Activated naive CD4-positive, alpha-beta T cell treated with anti-CD3 and anti-CD28 coated beads, Interleukin-2, amount 50 U/mL, for 72 hours (primary cell): ENCODE measurements around the gene HABP2. TPM values are rescaled to one million over a fixed set of nuclear protein-coding genes. Genes with fewer than 3 reads are reported as not detected.

Source experiments
- ATAC-seq, 2 donors: fragments of 150-1000 bp; cut with Tn5 transposase; 2 replicates each; pipeline ENCODE4 v1.10.0; 2021; ENCODE audit warnings: mild to moderate bottlenecking in 2 of 2, moderate library complexity in 2 of 2
- DNase-seq, 2 donors: peaks; one replicate each; pipeline ENCODE4 v3.0.0; 2021 to 2022; ENCODE audit warnings: low spot score in 2 of 2
- H3K27ac Mint-ChIP-seq, 2 donors: one replicate each; pipeline ENCODE4 v1.8.0; 2022; ENCODE audit warnings: mild to moderate bottlenecking in 2 of 2, mixed read lengths in 2 of 2
- H3K36me3 Mint-ChIP-seq, 2 donors: one replicate each; pipeline ENCODE4 v1.8.0; 2022; ENCODE audit warnings: mixed read lengths in 2 of 2
- H3K9me3 Mint-ChIP-seq, 2 donors: one replicate each; pipeline ENCODE4 v1.8.0; 2022; ENCODE audit warnings: mixed read lengths in 2 of 2
- total RNA-seq, 2 donors: library from RNA; stranded (reverse); gene quantifications; one replicate each; pipeline ENCODE4 v1.2.3, GENCODE V29; 2022

Gene HABP2
- total RNA-seq, result not detected

DNA sequence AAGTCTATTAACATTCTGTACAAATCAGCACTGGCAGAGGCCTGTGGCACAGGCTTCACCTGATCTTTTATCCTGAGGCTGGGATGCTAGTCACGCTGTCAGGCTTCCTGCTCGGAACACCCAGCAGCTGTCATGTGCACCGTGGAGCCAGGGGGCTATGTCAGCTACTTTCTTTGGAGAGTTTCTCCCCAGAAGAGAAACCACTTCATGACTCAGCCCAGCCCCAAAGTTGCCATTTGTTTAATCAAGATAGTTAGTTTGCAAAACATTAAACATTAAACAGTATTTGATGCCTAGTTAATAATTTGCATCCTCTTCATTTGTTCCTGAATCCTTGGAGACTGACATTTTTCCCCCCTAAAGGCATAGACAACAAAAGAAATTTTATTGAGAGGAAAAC is at the start of gene HABP2:
TSS of gene HABP2 (plus strand) at position 353 of the 400 bp plus-strand sequence. CDS start 69 bp downstream, outside the sequence.
- Mint-ChIP-seq H3K27ac (no peak within 1 kb of the TSS), H3K36me3 (no peaks in the 10 kb centered on the region), H3K9me3 (no peaks in the 10 kb centered on the region)
- DNase-seq (no peak), ATAC-seq (no peak)

DNA sequence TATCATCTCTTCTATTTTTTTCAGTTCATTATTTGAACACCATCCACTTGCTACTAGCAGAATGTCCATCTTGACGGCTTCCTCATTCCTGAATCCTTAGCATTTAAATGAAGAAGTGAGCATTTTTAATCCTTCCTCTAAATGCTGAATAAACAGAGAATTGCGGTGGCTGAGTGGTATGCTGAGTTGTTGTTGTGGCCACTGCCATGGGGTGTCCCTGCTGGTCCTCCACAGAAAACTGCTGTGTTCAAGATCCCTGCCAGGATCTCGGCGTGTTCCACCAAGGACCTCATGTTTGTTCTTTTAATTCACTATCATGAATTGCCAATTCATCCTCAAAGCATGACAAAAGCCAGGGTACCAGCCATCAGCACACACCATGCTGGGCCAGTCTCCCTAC is 48.9 kb upstream of the HABP2 start:
- no peak overlapping the region for H3K27ac Mint-ChIP-seq
- peaks cover 0 to 4% of the 10 kb centered on the region in 2 donors for H3K9me3 Mint-ChIP-seq
- no peak for ATAC-seq
- no peak for DNase-seq
- no peaks in the 10 kb centered on the region for H3K36me3 Mint-ChIP-seq

DNA sequence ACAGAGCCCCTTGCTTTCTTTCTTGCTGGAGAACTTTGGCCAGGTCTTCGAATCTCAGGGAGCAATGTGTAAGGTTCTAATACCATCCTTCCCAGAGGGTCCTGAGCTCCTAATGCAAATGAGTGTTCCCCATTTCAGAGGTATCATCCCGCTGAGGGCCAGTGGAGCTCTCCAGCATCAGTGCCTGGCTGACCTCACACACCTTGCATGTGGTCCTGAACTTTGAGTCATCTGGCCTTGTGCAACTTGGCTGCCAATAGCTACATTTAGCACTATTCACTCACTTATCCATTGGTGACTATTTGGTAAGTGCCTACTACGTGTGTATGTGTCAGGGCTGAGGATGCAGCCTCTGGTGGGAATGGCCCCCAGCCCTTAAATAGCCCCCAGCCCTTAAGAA is 48.4 kb upstream of the HABP2 start:
- H3K9me3 Mint-ChIP-seq, result peaks cover 0 to 4% of the 10 kb centered on the region in 2 donors

DNA sequence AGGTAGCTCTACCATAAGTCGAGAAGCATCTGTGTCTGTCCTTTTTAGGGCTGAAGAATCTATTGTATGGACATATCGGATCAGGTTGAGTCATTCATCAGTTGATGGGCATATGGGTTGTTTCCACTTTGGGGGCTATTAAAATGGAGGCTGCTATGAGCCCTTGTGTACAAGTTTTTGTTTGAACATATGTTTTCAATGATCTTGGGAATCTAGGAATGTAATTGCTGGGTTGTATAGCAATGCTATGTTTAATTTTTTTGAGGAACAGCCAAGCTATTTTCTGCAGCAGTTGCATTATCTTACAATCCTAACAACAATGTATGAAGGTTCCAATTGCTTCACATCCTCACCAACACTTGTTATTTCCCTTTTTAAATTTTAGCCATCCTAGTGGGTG is 46.4 kb upstream of the HABP2 start:
- peaks cover 2 to 10% of the 10 kb centered on the region in 2 donors for H3K9me3 Mint-ChIP-seq
- ATAC-seq, result no peak
- DNase-seq, result no peak
- H3K36me3 Mint-ChIP-seq, result peaks cover under 1% of the 10 kb centered on the region in 2 donors
- H3K27ac Mint-ChIP-seq, result no peak overlapping the region

More for the DNA sequence above, 48.4 kb upstream of the HABP2 start:
- DNase-seq (no peak), ATAC-seq (no peak)
- Mint-ChIP-seq H3K36me3 (no peaks in the 10 kb centered on the region), H3K27ac (no peak overlapping the region)

DNA sequence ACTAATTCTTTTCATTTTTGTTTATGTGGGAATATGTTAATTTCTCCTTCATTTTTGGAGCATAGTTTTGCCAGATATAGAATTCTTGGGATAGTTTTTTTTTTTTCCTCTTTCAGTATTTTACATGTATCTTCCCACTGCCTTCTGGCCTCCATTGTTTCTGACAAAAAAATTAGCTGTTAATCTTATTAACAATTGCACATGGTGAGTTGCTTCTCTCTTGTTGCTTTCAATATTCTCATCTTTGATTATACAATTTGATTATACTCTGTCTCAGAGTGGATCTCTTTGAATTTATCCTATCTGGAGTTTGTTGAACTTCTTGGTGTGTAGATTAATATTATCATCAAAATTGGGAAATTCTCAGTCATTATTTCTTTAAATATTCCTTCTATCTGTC is 41.4 kb upstream of the HABP2 start:
- no peak overlapping the region for H3K27ac Mint-ChIP-seq
- DNase-seq (no peak), ATAC-seq (no peak)
- peaks cover 7 to 12% of the 10 kb centered on the region in 2 donors for H3K36me3 Mint-ChIP-seq
- H3K9me3 Mint-ChIP-seq, result peaks cover 16 to 22% of the 10 kb centered on the region in 2 donors

DNA sequence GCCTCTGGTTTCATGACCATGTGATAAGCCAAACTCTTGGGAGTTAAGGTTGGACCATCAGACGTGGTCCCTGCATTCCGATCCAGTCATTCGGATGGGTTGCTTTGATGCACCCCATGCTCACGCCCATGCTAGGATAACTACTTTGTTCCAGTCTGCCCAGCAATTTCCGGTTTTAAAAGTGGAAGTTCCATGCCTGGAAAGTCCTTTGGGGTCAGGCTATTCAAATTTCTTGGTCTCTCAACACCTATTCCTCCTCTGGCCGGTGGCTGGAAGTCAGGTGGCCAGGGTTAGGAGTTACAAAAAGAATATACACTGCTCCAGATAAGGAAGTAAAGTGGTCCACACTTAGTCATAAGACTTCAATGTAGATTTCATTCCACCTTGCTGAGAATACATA is 37.7 kb upstream of the HABP2 start:
- ATAC-seq, result no peak
- no peak for DNase-seq
- Mint-ChIP-seq H3K9me3 (peaks cover 16 to 18% of the 10 kb centered on the region in 2 donors), H3K36me3 (peaks cover 7 to 12% of the 10 kb centered on the region in 2 donors), H3K27ac (no peak overlapping the region)

DNA sequence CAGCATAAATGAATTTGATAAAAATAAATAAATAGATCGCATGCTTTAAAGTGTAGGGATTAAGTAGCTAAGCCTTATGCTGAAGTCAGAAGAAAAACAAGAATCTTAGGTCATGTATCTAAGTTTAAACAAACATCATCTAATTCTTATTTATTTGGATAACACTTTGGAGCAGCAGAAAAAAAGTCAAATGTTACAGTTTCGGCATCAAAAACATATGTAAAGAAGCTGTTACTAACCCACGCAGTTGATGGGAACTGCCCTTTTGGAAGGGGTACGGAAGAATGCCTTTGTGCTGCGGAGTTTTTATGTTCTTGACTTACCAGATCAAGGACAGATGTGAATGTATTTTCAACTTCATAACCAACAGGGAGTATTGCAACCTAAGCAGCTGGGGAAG is 37.3 kb upstream of the HABP2 start:
- ATAC-seq (no peak), DNase-seq (no peak)
- peaks cover 16 to 18% of the 10 kb centered on the region in 2 donors for H3K9me3 Mint-ChIP-seq
- no peak overlapping the region for H3K27ac Mint-ChIP-seq
- H3K36me3 Mint-ChIP-seq, result peaks cover 7 to 12% of the 10 kb centered on the region in 2 donors

DNA sequence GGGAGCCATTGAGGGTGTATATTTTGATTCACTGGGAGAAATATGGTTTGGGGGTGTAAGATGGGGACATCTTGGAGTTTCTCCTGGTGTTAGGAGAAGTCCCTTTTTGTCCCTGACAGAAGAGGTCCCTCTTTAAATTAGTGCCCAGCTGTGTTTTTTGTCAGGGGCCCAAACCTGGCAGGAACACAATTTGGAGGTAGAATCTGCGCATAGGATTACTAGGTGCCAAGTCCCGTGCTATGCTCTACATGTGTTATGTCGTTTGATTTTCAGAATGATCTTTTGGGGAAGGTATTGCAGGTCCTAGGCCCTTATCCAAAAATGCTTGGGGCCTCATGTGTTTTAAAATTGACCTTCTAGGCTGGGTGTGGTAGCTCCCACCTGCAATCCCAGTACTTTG is 36.8 kb upstream of the HABP2 start:
- Mint-ChIP-seq H3K36me3 (peaks cover 7 to 12% of the 10 kb centered on the region in 2 donors), H3K27ac (no peak overlapping the region), H3K9me3 (peaks cover 16 to 18% of the 10 kb centered on the region in 2 donors)
- ATAC-seq (no peak), DNase-seq (no peak)

DNA sequence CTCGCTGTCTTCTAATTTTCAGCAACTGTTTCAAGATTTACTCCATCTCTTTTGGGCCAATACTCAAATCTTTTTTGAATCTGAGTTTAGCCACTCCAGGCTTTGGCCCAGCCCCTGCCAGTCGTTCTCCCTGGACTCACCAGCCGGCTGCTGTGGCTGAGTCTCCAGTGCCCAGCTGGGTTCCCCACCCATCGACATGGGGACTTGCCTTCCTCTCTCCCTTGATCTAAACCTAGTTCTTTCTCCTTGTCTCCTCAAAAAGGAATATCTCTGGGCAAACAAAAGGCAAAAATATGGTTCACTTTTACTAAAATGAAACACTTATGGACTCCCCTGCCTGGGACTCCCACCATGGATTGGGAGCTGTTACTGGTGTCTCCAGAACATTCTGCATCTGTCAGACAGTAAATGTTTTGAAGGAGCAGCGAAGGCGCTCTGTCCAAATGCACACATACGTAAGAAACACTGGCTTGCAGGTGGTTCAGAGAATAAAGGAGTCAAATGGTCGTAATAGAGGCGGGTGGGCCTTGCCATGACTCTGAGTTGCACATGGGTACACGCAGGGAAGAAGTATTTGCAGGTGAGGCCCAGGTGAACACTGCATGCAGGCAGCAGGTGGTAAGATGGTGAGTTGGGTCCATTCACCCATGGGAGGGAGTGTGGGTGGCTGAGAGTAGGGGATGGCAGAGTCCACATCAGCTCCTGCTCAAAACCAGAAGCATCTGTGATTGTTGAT is 35.5 kb upstream of the HABP2 start:
- no peak for DNase-seq
- Mint-ChIP-seq H3K27ac (no peak overlapping the region), H3K36me3 (peaks cover 0 to 3% of the 10 kb centered on the region in 2 donors), H3K9me3 (peaks cover 8% of the 10 kb centered on the region in 2 donors)
- ATAC-seq, result no peak

DNA sequence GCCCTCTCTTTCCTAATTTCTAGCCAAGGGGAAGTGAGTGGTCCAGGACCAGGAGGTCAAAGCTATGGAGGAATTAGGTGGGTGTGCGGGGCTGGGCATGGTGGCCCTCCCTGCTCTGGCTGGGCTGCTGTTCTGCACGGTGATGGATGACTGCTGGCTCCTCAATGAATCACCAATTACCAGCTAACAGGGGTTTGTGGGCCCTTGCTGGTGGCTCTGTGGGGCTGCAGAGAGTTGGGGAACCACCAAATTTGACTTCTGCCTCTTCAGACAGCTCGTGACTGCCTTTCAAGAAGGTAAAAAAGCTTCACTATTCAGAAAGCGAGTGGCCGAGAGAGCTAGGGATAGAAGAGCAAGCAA is 35.0 kb upstream of the HABP2 start:
- H3K9me3 Mint-ChIP-seq, result peaks cover 4 to 5% of the 10 kb centered on the region in 2 donors
- DNase-seq (no peak), ATAC-seq (no peak)
- H3K27ac Mint-ChIP-seq, result no peak overlapping the region
- no peaks in the 10 kb centered on the region for H3K36me3 Mint-ChIP-seq

DNA sequence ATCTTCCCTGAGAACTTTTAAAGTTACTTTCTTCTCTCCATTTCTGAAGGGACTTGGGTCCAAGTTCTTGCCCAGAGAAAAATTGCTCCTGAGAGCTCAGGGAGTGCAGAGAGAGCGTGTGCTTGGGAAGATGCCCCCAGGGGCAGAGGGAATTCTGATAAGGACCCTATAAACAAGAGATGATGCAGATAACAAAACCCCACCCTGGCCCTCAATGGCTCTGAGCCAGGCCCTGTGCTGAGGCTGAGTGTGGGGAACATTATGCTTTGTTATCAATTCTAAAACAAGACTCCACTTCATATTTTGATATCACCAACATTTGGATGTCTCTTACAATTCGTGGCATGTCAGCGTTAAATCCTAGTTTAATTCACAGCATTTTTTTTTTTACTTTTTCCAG is 34.4 kb upstream of the HABP2 start:
- Mint-ChIP-seq H3K36me3 (no peaks in the 10 kb centered on the region), H3K27ac (no peak overlapping the region), H3K9me3 (peaks cover 4 to 5% of the 10 kb centered on the region in 2 donors)
- ATAC-seq (no peak), DNase-seq (no peak)

DNA sequence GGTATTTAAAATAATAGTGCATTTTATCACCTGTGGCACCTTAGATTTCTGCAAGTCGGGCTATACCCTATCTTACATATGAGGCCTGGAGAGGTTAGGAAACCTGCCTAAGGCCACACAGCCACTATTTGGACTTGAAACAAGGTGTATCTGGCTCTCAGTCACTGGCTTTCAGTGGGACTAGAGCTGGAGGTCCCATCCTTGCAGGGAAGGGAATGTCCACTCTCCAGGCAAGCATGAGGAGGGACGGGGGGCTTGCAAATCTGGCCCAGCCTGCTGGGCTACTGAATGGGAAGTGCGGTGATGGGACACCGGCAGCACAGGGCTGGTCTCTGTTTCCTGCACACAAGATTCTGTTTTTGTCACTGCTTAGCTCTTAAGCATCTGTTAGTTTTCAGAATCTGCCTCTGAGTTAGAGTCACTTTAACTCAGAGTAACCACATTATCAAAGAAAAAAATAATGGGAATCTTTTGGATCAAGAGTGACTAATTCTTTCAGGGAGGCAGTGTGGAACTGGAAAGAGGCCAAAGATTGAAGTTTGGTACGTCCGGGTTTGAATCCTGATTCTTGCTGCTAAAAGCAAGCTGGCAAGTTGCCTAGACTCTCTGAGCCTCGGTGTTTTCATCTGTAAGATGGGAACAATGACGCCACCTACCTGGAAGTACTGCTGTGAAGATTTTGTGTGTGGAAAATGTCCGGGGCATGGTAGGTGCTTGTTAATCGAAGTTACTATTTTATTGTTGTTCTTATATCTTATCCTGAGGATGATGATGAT is 33.8 kb upstream of the HABP2 start:
- DNase-seq (no peak), ATAC-seq (no peak)
- Mint-ChIP-seq H3K36me3 (no peaks in the 10 kb centered on the region), H3K27ac (no peak overlapping the region), H3K9me3 (peaks cover under 1 to 1% of the 10 kb centered on the region in 2 donors)

DNA sequence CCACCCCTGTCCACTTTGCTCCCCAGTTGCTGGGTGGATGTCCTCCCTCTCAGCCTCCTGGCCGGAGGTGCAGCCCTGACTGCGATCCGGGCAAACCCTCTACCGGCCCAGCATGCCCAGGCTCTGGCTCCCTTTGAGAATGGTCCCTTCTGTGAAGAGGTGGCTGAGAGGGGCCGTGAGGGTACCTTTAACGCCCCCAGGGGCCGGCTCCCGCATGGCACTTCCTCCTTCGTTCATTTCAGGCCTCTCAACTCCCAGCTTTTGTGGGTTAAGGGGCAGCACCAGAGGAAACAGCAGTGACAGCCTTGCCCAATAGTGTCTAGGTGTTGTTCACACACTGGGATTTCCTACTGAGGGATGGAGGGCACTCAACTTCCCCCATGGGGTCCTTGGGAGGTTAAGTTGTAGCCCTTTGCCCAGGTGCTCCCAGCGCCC is 33.2 kb upstream of the HABP2 start:
- ATAC-seq, result no peak
- H3K9me3 Mint-ChIP-seq, result no peaks in the 10 kb centered on the region
- no peak overlapping the region for H3K27ac Mint-ChIP-seq
- no peaks in the 10 kb centered on the region for H3K36me3 Mint-ChIP-seq
- no peak for DNase-seq

DNA sequence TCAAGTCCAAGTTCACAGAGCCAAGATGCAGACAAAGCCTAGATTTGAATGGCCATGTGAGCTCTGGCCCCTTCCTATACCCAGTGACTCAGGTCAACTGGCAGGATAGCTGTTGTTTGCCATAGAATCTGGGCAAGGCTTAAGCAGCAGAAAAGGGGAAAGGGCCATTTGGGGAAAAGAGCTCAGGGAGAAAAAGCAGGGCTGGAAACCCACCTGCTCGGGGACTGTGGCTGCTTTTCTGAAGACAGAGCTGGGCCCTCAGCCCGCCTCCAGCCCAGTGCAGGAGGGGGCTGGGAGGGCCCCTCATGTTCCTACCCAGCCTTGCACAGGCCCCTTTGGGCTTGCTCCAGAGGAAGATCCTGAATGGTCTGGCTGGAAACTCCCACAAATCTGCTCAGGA is 32.6 kb upstream of the HABP2 start:
- Mint-ChIP-seq H3K36me3 (no peaks in the 10 kb centered on the region), H3K27ac (no peak overlapping the region), H3K9me3 (no peaks in the 10 kb centered on the region)
- DNase-seq (no peak), ATAC-seq (no peak)

DNA sequence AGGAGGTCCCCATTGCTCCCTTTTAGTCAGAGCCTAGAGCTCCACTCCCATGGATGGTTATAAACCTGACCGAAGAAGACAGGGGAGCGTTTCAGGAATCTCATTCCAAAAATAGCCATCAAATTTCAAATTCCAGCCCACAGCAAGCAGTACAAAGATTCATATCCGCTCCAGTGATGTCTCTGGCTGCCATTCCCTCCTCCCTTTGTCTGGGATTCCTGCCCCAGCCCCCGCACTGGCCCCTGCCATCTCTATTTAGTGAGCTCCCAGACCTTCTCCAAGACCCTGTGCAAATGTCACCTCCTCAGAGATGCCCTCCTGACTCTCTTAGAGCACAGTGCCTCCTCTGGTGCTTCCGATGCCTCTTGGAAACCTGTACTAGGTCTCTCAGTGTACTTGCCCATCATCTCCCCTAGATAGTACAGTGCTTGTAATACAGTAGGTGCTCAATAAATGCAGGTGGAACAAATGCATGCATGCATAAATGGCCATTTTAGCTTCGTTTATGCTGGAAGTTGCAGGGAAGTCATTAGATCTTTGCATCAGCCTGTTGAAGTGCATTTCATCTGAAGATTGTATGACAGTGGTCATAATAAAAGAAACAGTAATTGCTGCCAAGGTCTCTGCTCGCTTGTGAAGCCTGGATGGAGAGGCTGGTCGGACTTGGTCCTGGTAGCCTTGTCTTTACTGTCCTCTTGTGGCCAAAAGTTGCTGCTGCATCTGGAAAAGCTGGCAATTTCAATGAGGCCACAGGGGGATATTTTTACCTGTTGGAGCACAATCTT is 32.0 kb upstream of the HABP2 start:
- DNase-seq (peak in 1 of 2 donors; percentile 38), ATAC-seq (peak; percentile 28 to 29)
- Mint-ChIP-seq H3K9me3 (no peaks in the 10 kb centered on the region), H3K27ac (no peak overlapping the region), H3K36me3 (no peaks in the 10 kb centered on the region)

DNA sequence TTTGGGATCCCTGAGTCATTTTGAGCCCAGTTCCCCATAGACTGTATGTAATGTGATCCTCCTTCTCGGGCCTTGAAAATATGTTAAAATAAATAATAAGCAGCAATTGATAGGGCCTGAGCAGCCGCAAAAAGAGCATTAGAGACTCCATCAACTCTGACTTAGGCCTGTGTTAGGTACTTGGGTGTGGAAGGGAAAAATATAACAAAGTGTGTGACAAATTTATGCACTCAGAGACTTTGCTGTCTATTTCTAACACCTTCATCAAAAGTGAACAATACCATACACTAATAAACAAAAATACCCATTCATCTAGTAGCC is 31.4 kb upstream of the HABP2 start:
- no peak for DNase-seq
- no peak for ATAC-seq
- no peaks in the 10 kb centered on the region for H3K36me3 Mint-ChIP-seq
- H3K27ac Mint-ChIP-seq, result no peak overlapping the region
- H3K9me3 Mint-ChIP-seq, result no peaks in the 10 kb centered on the region

DNA sequence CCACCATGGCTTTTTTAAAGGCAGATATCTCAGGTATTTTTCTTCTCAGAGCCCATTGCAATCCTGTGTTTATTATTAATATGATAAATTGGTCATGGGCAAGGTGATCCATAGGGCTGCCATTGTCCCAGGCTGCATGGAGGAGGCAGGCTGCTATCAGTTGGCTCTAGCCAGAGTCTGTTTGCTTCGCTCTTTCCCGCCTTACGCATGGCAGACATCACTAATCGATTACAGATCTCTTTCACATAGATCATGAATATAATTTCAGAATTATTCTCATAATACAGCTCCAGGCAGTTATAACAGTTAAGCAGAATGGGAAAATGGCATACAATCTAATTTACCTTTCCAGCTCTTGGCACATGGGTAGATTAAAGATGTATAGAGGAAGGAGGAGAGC is 30.4 kb upstream of the HABP2 start:
- ATAC-seq (no peak), DNase-seq (no peak)
- no peaks in the 10 kb centered on the region for H3K9me3 Mint-ChIP-seq
- H3K27ac Mint-ChIP-seq, result no peak overlapping the region
- H3K36me3 Mint-ChIP-seq, result no peaks in the 10 kb centered on the region
